ENCODE results near the gene IFIT3. TPM values are rescaled to one million over a fixed set of nuclear protein-coding genes. Genes with fewer than 3 reads are reported as not detected.

The IFIT3 gene
- total RNA-seq, 1 donor from 2014 or later: not detected

- no peaks in the 10 kb centered on the region for H3K79me2 ChIP-seq (ENCODE audit: low read depth)
- Mint-ChIP-seq H3K27ac (no peak overlapping the region), H3K4me1 (no peaks in the 10 kb centered on the region), H3K36me3 (no peaks in the 10 kb centered on the region), H3K4me3 (no peak overlapping the region), H3K27me3 (ENCODE audit: insufficient read depth, low read depth) (peaks cover 2% of the 10 kb centered on the region), H3K9me3 (no peaks in the 10 kb centered on the region)
- TF ChIP-seq CTCF (IDR thresholded peaks at IDR 0.05) (no peak), EZH2 (IDR thresholded peaks at IDR 0.05) (no peak)
- H3K4me1 ChIP-seq: no peaks in the 10 kb centered on the region
- no peak overlapping the region for H3K4me2 ChIP-seq
- H3K4me3 ChIP-seq: no peak overlapping the region
- no peaks in the 10 kb centered on the region for H3K27me3 ChIP-seq
- no peaks in the 10 kb centered on the region for H3F3A ChIP-seq (ENCODE audit: low read depth)
- no peak overlapping the region for H3K27ac ChIP-seq
- H3K9me3 ChIP-seq (ENCODE audit: low read depth): no peaks in the 10 kb centered on the region
- DNase-seq (ENCODE audit: low spot score): no peak
- no peaks in the 10 kb centered on the region for H3K36me3 ChIP-seq
- no peaks in the 10 kb centered on the region for H4K20me1 ChIP-seq (ENCODE audit: low read depth)
- H2AFZ ChIP-seq (replicated peaks): no peak overlapping the region
- no peak overlapping the region for H3K9ac ChIP-seq
Observed at GRCh38 chr10:89384474-89385340, 56.9 kb downstream of the IFIT3 start.

GRCh38 chr10:89388806-89389205 is 61.0 kb downstream of the IFIT3 start:
- Histone ChIP-seq H3K4me3 (no peak overlapping the region), H3K9ac (no peak overlapping the region), H3K27me3 (no peaks in the 10 kb centered on the region), H2AFZ (replicated peaks) (no peak overlapping the region), H3K4me2 (no peak overlapping the region), H3K79me2 (ENCODE audit: low read depth) (no peaks in the 10 kb centered on the region), H3K4me1 (peaks cover 10% of the 10 kb centered on the region), H3K9me3 (ENCODE audit: low read depth) (no peaks in the 10 kb centered on the region), H3F3A (ENCODE audit: low read depth) (no peaks in the 10 kb centered on the region), H4K20me1 (ENCODE audit: low read depth) (no peaks in the 10 kb centered on the region), H3K27ac (no peak overlapping the region), H3K36me3 (no peaks in the 10 kb centered on the region)
- no peak for TF ChIP-seq CTCF (IDR thresholded peaks at IDR 0.05)
- no peak for TF ChIP-seq EZH2phosphoT487 (IDR thresholded peaks at IDR 0.05)
- TF ChIP-seq EZH2 (IDR thresholded peaks at IDR 0.05): no peak
- no peak overlapping the region for H3K27ac Mint-ChIP-seq
- no peak for DNase-seq (ENCODE audit: low spot score)
- H3K36me3 Mint-ChIP-seq: no peaks in the 10 kb centered on the region
- H3K4me3 Mint-ChIP-seq: no peak overlapping the region
- H3K9me3 Mint-ChIP-seq: no peaks in the 10 kb centered on the region
- H3K4me1 Mint-ChIP-seq: peaks cover 12% of the 10 kb centered on the region
- no peaks in the 10 kb centered on the region for H3K27me3 Mint-ChIP-seq (ENCODE audit: insufficient read depth, low read depth)

GRCh38 chr10:89389254-89389653 is 61.5 kb downstream of the IFIT3 start:
- Histone ChIP-seq H3K9me3 (ENCODE audit: low read depth) (no peaks in the 10 kb centered on the region), H3K9ac (no peak overlapping the region), H3K4me1 (peaks cover 10% of the 10 kb centered on the region), H3K27ac (no peak overlapping the region), H3K27me3 (no peaks in the 10 kb centered on the region), H4K20me1 (ENCODE audit: low read depth) (no peaks in the 10 kb centered on the region), H3K36me3 (no peaks in the 10 kb centered on the region), H2AFZ (replicated peaks) (no peak overlapping the region), H3F3A (ENCODE audit: low read depth) (no peaks in the 10 kb centered on the region), H3K4me2 (no peak overlapping the region), H3K79me2 (ENCODE audit: low read depth) (no peaks in the 10 kb centered on the region), H3K4me3 (no peak overlapping the region)
- peaks cover 12% of the 10 kb centered on the region for H3K4me1 Mint-ChIP-seq
- no peaks in the 10 kb centered on the region for H3K36me3 Mint-ChIP-seq
- H3K9me3 Mint-ChIP-seq: no peaks in the 10 kb centered on the region
- peak; percentile 11 for DNase-seq (ENCODE audit: low spot score)
- H3K27ac Mint-ChIP-seq: no peak overlapping the region
- no peak overlapping the region for H3K4me3 Mint-ChIP-seq
- no peak for TF ChIP-seq EZH2 (IDR thresholded peaks at IDR 0.05)
- no peak for TF ChIP-seq EZH2phosphoT487 (IDR thresholded peaks at IDR 0.05)
- TF ChIP-seq CTCF (IDR thresholded peaks at IDR 0.05): peak; percentile 39
- no peaks in the 10 kb centered on the region for H3K27me3 Mint-ChIP-seq (ENCODE audit: insufficient read depth, low read depth)

Other genes starting within 250 kb of the IFIT3 start
- not detected in 2 replicates for gene CH25H, start 120.7 kb upstream of the IFIT3 start, total RNA-seq (ENCODE audit: low replicate concordance)
- 15.5 and 18.9 TPM in 2 replicates for gene LIPA, start 76.2 kb upstream of the IFIT3 start, total RNA-seq (ENCODE audit: low replicate concordance)
- gene IFIT2, start 26.0 kb upstream of the IFIT3 start, total RNA-seq (ENCODE audit: low replicate concordance): 0.06 and 0.22 TPM in 2 replicates
- not detected in 2 replicates for gene IFIT1B, start 50.1 kb downstream of the IFIT3 start, total RNA-seq (ENCODE audit: low replicate concordance)
- 12.4 and 13.2 TPM in 2 replicates for gene IFIT1, start 64.6 kb downstream of the IFIT3 start, total RNA-seq (ENCODE audit: low replicate concordance)
- 5.6 and 7.0 TPM in 2 replicates for gene IFIT5, start 86.6 kb downstream of the IFIT3 start, total RNA-seq (ENCODE audit: low replicate concordance)
- not detected in 2 replicates for gene SLC16A12, start 207.6 kb downstream of the IFIT3 start, total RNA-seq (ENCODE audit: low replicate concordance)

Data from neural progenitor cell (in vitro differentiated cells).